H1 (cell line): Measurements from ENCODE around the gene FBLN2. TPM values are rescaled to one million over a fixed set of nuclear protein-coding genes. Genes with fewer than 3 reads are reported as not detected.

Experiments
- ATF2 ChIP-seq: IDR thresholded peaks from 2 replicates; pipeline ENCODE4 v1.6.1; 2012; ENCODE audit warnings: low read length, inconsistent platforms
- GABPA ChIP-seq: IDR thresholded peaks from 2 replicates; pipeline ENCODE4 v1.6.1; 2011; ENCODE audit warnings: mild to moderate bottlenecking, low read length, moderate library complexity, borderline replicate concordance; ENCODE audit not compliant: insufficient read depth
- KDM4A ChIP-seq: IDR thresholded peaks from one replicate; pipeline ENCODE4 v1.7.1; 2012; ENCODE audit warnings: low read depth, mild to moderate bottlenecking, moderate library complexity, low read length, inconsistent platforms; ENCODE audit not compliant: severe bottlenecking
- POLR2AphosphoS5 ChIP-seq: IDR thresholded peaks from 2 replicates; pipeline ENCODE4 v1.6.1; 2011; ENCODE audit warnings: low read depth, low read length
- RBBP5 ChIP-seq: IDR thresholded peaks from 2 replicates; pipeline ENCODE4 v1.7.1; 2012; ENCODE audit warnings: low read depth, mild to moderate bottlenecking, inconsistent platforms, low read length, moderate library complexity, borderline replicate concordance
- SIRT6 ChIP-seq: IDR thresholded peaks from one replicate; pipeline ENCODE4 v1.7.1; 2012; ENCODE audit warnings: low read length, inconsistent platforms
- TAF7 ChIP-seq: optimal IDR thresholded peaks from 2 replicates; pipeline ENCODE3; 2011; ENCODE audit warnings: low read depth, mild to moderate bottlenecking, inconsistent platforms, low read length, moderate library complexity, borderline replicate concordance
- TCF12 ChIP-seq: IDR thresholded peaks from 2 replicates; pipeline ENCODE4 v1.6.1; 2011; ENCODE audit warnings: low read depth, mild to moderate bottlenecking, low read length
- polyA plus RNA-seq, 7 experiments: library from polyadenylated mRNA; depleted of rRNA in 3 of 7; stranded (reverse) in 5 of 7; unstranded in 2 of 7; fragments of >200 nt in 5 of 7; fragments of 200-250 nt in 2 of 7; gene quantifications; 1 replicate in 5 of 7; 2 replicates in 1 of 7; 4 replicates in 1 of 7; pipeline versions ENCODE4 v1.2.1 to v1.2.3, GENCODE V29; 2011 to 2013; ENCODE audit warnings: missing spikeins in 2 of 7, mixed read lengths in 2 of 7
- total RNA-seq: library from RNA; stranded (reverse); fragmentation: NEBNext Ultra II Directional; extraction: Animal tissue kit (Norgen Biotek cat#: 25700); gene quantifications from 2 replicates; pipeline ENCODE4 v1.2.1, GENCODE V29; 2021

The FBLN2 gene
- total and polyA plus RNA-seq, 2 of the 8 experiments (the other 6 are each of a cell fraction or from before 2014, with no cell fraction given): 17.4 to 24.2 TPM

DNA sequence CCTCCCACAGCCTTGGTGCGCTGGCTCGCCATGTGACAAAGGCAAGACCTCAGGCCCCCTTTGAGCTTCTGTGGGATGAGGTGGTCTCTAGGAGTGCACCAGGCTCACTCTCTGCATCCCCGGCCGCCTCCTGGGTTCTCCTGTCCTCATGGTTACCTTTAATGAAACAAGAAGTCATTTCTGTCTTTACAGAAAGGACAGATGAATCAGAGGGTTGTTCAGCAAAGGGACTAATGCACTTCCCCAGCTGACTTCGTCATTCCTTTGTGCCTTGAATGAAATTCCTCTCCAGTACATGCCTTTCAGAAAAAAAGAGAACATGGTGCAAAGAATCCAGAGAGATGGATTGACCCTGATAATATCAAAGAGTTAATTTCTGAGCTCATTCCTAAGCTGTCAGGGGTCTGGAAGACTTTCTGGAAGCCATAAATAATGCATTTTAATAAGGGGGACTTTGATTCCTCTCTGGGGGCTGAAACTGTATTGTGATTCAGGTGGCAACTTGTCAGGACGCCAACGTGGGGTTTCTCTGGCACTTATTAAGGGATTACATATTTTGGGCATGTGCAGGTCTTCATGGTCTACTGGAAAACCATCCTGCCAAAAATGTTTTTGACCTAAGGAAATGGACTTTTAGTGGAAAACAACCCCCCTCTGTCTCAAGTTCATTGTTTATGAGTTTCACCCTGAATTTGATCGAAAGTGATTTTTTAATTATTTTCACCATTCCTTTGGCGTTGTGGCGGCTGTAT is 122.7 kb downstream of the FBLN2 start (continued):
- no peak for TF ChIP-seq TAF7
- TF ChIP-seq RBBP5: no peak
- no peak for TF ChIP-seq GABPA
- TF ChIP-seq ATF2: no peak
- TF ChIP-seq POLR2AphosphoS5: no peak
- no peak for TF ChIP-seq SIRT6
- no peak for TF ChIP-seq KDM4A
- no peak for TF ChIP-seq TCF12
